NOMO-1 treated with dmso at 0.1 percent for 144 hours (cell line): ENCODE data around the gene FAM81A.
"Not testable (repeated sequence)": the region's sequence is repeated elsewhere in the genome, so short reads cannot be mapped to it uniquely, and the experiment has no call there.

Experiments used
- DNase-seq: peaks from one replicate; lab custom pipeline; 2025; ENCODE audit not compliant: unreplicated experiment; lab: John Stamatoyannopoulos, UW

FAM81A gene

DNA sequence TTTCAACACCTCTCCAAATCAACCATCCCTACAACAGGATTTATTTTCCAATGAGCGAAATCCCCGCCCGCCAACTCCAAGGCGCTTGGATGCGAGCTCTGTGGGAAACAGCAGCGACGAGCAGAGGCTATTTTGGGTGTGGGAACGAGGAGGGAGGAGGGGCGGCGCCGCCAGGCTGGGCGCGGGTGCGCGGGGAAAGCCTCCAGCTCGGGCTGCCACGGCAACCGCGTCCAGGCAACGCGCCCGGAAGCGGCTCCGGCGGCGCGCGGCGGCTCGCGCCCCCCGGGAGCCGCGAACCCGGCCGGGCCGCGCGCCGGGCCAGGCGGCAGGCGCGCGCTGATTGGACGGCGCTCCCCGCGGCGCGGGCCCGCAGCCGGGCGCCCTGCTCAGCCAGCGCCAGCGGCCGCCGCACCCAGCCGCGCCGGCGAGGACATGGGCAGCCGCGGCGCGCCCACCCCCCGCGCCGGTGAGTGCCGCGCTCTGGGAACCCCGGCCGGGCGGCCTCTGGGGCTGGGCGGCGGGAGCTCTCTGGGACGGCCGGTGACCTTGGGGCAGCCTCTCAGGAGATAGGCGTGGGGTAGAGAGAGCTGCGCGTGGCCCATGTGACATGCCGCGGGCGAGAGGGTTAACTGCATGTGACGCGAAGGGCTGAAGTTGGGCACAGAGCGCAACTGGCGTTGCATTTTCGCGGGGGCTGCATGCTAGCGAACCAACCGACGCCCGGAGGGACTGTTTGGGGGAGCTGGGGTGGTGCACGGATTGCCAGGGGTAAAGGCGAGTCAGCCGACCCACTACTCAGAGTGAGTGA lies at the start of gene FAM81A:
Gene FAM81A (plus strand): TSS at position 370 of the 808 bp plus-strand sequence. CDS start 20,441 bp downstream, outside the sequence.
- no peak for DNase-seq

DNA sequence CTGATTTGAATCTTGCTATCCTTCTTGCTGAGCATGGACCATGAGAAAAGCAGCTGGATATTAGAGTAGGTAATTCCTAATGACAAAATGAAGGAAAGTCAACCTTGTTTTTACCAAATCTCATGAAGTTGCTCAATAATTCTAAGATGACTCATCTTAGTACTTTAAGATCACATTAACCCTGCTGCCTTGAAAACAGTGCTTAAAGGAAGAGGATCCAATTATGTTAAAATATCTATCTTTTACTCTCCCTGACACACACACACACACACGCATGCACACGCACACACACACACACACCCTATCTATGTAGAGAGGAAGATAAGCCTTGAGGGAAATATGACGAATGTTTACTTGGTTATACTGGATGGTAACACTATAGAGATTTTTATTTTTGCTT lies 49.3 kb upstream of the FAM81A start:
- peak; percentile 38 for DNase-seq

DNA sequence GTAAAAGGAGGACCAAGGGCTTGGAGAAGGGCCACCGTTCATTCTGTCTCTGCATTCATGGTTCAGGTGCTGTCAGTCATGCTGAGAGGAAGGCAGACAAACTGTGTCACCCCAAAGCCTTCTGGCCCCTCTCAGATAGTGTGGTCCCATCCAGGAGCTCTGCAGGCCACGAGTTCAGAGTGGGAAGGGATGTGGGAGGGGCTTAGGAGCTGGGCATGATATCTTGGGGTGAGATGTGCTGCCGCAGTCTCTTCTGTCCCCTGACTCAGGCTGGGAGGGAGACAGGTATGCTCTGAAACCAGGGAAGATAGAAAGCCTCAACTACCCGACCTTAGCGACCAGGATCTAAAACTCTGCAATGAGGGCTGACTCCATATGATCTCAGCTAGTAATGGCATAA lies 45.7 kb upstream of the FAM81A start:
- DNase-seq: no peak

DNA sequence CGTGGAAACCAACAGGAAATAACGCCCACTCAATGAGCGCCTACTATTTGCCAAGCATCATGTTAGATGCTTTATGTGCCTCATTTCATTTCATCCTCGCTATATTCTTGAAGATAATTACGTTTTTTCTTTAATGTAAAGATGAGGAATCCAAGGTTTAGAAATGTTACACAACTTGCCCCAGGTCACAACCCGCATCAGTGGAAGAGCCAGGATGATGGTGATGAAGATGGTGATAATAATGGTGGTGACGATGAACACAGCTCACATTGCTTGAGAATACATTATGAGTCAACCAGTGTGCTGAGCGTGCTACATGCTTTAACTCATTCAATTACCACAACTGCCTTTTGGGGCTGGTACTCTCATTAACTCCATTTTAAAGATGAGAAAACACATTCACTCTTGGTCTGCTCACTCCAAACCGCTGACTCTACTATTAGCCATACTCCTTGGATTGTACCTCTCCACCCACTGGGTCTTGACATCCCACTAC lies 43.8 kb upstream of the FAM81A start:
- no peak for DNase-seq

DNA sequence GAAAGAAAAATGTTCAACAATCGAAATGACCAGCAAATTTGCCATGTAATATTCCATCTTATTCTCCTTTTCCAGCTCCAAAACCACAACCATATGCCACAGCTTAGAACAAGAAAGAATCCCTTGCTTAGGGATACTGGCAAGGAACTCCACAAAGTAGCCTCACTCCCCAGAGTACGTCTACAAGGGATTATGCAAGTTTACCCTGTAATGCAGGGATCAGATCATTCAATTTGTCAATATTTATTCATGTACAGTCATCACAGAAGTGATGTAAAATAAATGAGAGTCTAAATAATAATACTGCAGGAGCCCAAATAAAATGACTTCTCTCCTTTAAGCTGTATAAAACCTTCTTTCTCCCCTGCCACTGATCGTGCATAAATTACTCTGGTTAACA lies 41.8 kb upstream of the FAM81A start:
- no peak for DNase-seq

DNA sequence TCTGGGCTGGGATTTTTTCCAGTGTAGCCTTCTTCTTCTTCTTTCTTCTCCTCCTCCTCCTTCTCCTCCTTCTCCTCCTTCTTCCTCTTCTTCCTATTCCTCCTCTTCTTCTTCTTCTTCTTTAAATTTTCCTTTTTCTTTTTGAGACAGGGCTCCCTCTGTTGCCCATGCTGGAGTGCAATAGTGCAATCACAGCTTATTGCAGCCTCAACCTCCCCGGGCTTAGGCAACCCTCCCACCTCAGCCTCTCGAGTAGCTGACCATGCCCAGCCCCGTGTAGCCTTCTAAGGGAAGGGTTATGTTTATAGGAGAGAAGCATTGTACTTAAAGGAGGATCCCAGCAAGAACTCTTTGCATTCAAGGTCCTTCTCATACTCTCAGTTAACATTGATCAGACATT lies 41.3 kb upstream of the FAM81A start:
- DNase-seq: no peak

DNA sequence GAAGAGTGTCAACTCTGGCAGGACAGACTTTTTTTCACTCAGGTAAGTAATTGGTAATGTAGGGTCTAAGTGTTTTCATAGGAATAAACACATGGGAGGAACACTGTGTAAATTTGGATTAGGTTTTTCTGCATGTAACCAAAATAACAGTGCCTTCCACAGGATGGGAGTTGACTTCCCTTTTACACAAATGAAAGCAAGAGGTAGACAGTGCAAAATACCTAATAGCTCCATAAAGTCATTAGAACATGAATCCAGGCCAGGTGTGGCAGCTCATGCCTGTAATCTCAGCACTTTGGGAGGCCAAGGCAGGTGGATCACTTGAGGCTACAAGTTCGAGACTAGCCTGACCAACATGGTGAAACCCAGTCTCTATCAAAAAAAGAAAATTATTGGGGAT lies 39.8 kb upstream of the FAM81A start:
- no peak for DNase-seq

DNA sequence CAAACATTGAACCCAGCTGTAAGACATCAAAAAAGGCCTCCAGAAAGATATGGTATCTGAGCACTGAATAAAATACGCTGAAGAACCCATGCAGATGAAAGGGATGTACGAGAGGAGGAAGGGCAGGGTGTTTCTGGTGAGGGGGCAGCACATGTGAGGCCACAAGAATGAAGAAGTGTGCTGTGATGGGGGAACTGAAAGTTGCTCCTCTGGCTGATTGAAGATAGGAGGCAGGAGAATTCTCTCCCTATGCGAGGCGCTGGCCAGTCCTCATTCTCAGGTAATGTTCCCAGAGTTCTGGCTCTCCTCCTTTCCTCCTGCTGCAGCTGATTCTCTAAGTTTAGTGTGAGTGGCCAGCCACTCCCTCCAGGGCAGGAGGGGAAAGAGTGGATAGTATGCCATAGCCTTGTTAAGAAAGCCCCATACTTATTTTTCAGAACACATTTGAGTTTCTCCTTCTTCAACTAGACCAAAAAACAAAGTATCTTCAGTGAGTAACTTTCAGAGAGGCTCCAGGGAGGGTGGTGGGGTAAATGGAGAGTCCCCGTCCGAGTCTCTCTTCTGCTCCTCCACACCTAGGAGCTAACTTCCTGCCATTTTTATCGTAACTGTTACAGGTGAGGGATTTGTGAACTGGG lies 38.4 kb upstream of the FAM81A start:
- peak; percentile 93 for DNase-seq

DNA sequence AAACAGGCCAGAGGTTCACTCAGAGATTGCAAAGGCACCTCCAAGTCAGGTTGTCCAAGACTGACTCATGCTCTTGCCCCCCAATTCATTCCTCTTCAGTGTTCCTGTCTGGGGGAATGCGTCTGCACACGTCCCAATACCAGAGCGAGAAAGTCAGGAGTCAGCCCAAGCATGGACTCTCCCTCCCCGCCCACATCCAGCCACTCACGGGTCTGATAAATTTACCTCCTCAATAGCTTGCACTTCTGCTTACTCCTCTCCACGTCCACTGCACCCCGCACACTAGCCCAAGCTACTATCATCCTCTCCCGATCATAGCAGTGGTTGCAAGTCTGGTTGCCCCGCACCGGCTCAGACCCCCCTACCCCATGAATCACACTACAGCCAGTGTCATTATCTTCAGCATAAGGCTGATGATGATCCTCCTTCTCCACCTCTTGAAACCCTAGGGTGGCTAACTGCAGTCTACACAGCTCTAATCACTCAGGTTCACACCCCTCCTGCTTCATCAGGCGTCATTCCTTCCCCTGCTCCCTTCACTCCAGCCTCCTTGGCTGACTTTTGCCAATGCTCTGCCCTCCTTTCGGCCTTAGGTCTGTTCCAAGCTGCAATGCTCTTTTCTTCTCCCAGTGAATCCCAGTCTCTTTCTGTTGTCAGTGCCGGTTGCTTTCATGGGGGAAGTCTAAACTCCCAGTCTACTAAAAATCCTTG lies 37.7 kb upstream of the FAM81A start:
- DNase-seq: no peak

DNA sequence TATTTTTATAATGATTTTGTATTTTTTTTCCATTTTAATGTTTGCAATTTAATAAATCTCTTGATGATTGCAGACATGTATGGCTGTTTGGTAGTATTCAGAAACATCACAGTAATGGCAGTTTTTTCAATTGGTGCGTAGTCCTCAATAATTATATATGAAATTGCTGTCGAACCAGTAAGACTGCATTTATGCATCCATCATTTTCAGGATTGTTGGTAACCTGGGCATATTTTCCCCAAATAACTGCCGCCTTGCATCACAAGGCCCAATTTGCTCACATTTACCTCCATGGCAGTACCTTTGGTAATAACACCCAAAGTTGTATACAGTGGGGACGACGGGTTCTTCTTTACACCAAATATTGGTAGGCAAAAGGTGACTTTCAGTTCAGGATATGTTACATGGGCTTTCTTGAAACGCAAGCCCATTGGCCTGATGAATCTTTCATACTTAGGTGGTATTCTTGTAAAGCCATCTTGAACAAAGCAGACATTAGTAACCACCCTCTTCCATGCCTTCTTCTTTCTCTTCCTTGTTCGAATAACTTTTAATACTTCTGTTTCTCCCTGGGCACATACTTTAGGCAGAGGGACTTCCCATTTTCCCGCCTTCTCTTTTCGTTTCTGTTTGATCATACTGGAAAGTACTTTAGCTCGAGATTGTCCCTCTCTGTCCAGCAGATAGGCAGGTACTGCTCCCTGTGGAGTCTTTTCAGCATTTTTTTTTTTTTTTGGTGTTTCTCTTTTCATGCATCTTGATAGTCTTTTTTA lies 36.7 kb upstream of the FAM81A start:
- DNase-seq: not testable (repeated sequence)

DNA sequence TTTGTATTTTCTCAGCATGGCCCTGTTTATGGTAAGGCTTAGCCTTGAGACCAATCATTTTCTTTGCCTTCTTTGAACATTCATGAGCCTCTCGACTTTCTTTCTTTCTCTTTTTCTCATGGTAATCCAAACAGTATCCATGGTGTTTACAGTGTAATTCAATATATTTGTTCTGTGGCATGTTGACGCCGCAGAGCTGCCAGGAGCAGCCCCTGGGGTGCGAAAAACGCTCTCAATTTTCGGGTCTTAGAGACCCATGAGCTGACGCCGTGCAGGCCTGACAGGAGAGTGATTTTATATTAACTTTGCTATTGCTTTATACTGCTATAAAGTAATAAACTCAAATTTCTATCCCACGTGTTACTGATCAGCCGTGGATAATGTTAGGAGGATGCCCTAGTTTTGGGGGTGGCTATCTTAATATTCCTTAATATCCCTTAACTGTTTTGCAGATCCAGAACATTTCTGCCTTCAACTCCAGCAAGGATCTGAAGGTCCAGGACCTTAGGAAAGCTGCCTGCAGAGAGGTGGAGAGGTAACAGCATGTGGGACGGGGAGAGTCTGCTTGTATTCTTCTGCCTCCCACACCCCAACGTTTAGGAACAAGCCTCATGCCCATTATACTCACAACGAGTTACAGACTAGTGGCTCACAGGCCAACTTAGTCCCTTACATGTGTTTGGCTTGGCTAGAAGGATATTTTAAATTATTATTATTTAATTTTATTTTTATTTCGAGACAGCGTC lies 36.0 kb upstream of the FAM81A start:
- no peak for DNase-seq

DNA sequence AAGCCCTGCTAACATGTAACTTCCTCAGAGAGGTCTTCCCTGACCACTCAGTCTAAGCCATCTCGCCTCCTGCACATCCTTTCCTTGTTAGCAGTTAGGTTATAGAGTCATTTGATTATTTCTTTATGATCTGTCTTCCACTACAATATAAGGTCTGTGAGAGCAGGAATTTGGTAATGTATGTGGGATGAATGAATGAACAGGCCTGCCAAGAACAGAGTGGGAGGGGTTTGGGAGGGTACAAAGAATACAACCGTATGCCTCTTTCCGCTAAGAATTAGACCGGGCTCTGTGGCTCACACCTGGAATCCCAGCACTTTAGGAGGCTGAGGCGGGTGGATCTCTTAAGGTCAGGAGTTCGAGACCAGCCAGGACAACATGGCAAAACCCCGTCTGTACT lies 32.9 kb upstream of the FAM81A start:
- no peak for DNase-seq

DNA sequence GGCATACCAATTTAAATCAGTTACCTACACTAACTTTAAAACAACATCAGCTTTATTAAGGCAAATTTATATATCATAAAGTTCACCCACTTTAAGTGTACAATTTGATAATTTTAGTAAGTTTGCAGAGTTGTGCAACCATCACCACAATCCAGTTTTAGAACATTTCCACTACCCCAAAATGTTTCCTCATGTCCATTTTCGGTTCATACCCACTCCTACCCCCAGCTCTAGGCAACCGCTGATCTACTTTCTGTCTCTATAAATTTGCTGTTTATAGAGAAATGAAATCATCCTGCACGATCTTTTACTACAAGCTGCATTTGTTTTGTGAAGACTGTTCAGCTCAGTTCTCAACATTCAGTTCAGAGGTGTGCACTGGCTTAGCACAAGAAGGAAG lies 31.5 kb upstream of the FAM81A start:
- peak; percentile 82 for DNase-seq

DNA sequence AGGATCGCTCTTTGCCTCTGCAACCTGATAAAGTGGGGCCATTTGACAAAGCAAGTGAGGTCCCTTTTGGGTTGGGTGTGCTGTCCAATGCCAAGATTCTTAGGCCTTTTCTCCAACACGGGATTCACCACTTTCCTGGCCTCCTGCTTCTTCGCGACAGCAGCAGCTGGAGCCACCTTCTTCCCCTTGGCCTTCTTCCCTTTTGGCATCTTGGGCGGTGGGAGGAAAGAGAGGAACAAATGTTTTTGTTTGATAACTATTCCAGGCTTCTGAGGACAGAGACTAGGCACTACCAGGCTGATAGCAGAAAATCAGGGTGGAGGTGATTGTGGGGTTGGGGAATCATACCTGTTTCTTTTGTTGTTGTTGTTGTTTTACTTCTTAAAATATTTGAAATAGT lies 30.0 kb upstream of the FAM81A start:
- no peak for DNase-seq

DNA sequence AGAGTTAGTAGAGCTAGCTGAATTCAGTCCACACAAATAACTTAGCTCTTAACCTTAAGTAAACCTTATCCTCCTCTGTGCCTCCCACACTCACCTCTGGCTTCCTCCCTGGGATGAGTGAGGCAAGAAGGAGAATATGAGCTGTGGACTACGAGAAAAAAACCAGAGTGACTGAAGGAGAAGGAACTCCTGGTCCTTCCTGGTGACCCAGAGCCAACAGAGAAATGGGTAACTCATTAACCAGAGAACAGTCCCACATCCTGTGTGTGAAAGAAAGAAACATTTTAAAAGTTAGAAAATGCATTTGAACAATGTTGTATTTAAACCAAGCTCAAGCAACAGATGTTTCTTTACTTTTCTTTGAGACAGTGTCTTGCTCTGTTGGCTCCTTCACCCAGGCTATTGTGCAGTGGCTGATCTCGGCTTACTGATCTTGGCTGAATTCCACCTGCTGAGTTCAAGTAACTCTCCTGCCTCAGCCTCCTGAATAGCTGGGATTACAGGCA lies 27.5 kb upstream of the FAM81A start:
- no peak for DNase-seq

DNA sequence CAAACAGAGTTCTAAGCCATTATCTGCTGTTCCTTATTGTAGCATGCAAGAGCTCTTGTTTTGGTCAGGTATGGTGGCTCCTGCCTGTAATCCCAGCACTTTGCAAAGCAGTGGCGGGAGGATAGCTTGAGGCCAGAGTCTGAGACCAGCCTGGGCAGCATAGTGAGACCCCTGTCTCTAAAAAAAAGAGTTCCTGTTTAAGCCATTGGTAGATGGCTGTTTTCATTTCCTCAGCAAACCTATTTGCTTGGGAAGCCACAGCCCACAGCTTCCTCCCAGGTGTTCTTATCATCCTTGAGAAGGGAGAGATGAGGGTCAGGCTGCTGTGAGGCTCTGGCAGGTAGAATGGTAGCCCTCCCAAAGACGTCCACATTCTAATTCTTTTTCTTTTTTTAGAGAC lies 24.4 kb upstream of the FAM81A start:
- DNase-seq: no peak

DNA sequence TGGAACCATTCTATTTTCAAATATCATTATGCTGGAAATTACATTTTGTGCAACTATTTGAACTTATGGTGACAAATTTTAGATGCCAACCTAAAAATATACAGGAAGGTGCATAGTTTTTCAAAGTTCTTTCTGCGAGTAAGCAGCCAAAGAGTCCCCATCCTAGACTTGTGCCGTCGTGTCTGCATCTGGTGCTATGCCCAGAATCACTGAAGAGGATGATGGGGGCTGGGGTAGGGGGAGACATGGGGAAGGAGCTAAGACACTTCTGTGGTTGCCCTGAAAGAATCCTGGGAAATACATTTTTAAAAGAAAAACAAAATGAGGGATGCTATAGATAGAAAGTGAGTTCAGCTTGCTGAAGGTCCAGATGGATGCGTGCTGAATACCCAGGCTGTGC lies 21.2 kb upstream of the FAM81A start:
- DNase-seq: no peak

DNA sequence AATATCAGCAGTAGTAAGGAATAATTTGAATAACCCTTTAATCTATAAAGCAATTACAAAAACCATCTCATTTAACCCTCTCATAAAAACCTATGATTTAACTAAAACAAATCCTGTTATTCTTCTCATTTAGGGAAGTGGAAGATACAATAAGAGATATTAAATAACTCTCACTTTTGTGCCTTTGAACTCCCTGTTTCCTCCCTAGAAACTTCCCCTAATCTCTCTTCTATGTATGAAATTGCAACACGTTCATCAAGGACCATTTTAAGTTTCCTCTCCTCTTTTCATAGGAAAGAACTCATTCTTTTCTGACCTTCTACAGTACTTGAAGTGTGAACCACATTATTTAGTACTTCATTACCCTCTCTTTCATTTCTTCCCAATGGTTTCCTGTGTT lies 18.8 kb upstream of the FAM81A start:
- DNase-seq: no peak

DNA sequence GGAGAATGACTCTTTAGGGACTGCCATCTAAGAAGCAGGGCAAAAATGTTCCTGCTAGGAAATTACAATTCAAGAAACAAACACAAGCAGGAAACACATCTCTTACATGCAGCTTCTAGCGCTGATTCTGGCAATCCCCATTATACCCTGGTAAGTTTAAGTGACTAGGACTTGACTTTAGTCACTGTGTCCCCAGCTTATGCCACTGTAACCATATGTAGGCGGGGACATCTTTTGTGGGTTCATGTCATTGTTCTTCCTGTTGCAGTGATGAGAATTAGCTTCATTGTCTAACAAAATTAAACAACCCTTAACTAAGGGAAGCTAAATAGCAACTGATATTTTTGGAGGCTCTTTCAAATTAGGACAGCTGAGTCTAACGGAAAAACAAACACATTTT lies 17.9 kb upstream of the FAM81A start:
- no peak for DNase-seq

DNA sequence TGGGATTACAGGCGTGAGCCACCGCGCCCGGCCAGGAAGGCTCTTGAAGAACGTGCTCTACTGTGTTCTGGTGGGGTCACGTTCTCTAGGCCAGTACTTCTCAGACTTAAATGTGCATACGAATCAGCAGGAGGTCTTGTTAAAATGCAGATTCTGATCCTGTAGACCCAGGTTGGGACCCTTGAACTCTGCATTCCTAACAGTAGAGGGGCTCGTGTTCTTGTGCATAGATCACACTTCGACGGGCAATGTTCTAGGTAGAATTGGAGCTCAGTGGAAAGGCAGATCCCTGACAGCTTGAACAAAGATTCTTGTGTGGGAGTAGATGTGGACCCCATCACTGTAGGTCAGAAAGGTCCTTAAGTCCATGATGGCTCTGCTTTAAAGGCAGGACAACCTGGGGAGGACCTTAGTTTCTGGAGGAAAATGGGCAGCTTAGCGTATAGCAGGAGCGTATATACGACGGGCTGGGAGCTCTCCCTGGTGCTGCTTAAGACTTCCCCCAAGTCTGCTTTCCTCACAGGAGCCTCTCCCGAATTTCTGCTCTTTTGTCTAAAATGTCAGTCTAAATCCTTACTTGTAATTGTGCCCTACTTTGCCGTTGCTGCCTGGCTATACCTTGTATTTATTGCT lies 16.9 kb upstream of the FAM81A start:
- DNase-seq: no peak
